Activated CD4-positive, alpha-beta T cell treated with anti-CD3 and anti-CD28 coated beads, Interleukin-2, amount 10 ng/mL, durations not matched to agents 7 days and 5 days (primary cell): ENCODE measurements around the gene MCU. TPM values are rescaled to one million over a fixed set of nuclear protein-coding genes. Genes with fewer than 3 reads are reported as not detected.
"Not testable (repeated sequence)": the region's sequence is repeated elsewhere in the genome, so short reads cannot be mapped to it uniquely, and the experiment has no call there.

ENCODE experiments used
- CTCF ChIA-PET: fragments of 350-600 bp; sonication (Branson Sonifier 250); formaldehyde crosslinking; loops from one replicate; lab custom pipeline; 2021; ENCODE audit warnings: antibody characterized with exemption; lab: Charles Lee
- POLR2A ChIA-PET: fragments of 350-600 bp; sonication (Branson Sonifier 250); formaldehyde crosslinking; loops from one replicate; lab custom pipeline; 2021; ENCODE audit warnings: antibody characterized with exemption; lab: Charles Lee
- DNase-seq: peaks from one replicate; pipeline ENCODE4 v3.0.0-alpha.2; 2020
- H3K27ac Mint-ChIP-seq: one replicate; pipeline ENCODE4 v1.8.0; 2021; ENCODE audit warnings: mild to moderate bottlenecking, moderate library complexity, mixed read lengths
- H3K27me3 Mint-ChIP-seq: one replicate; pipeline ENCODE4 v1.8.0; 2021; ENCODE audit warnings: mixed read lengths
- H3K36me3 Mint-ChIP-seq: one replicate; pipeline ENCODE4 v1.8.0; 2021; ENCODE audit warnings: low read depth, mixed read lengths
- H3K4me1 Mint-ChIP-seq: one replicate; pipeline ENCODE4 v1.8.0; 2021; ENCODE audit warnings: mixed read lengths
- H3K4me3 Mint-ChIP-seq: one replicate; pipeline ENCODE4 v1.8.0; 2021; ENCODE audit warnings: mild to moderate bottlenecking, moderate library complexity, mixed read lengths
- H3K9me3 Mint-ChIP-seq: one replicate; pipeline ENCODE4 v1.8.0; 2021; ENCODE audit warnings: mixed read lengths
- total RNA-seq, 2 experiments: library from RNA; stranded (reverse); gene quantifications; one replicate each; pipeline ENCODE4 v1.2.3, GENCODE V29; 2021

Gene MCU
- total RNA-seq = 10 to 100 TPM; 11.7 to 13.4 TPM

GRCh38 chr10:72691863-72692743 is at the start of gene MCU:
Gene MCU, plus strand, starts transcription at chr10:72692143. Its CDS starts 9 bp downstream, at chr10:72692152.
- H3K4me1 Mint-ChIP-seq = peaks cover 33% of the 10 kb centered on the region
- H3K27ac Mint-ChIP-seq = peak within 1 kb of the TSS; percentile 89
- peak within 1 kb of the TSS; percentile 85 for H3K4me3 Mint-ChIP-seq

GRCh38 chr10:72642318-72642717 is 49.6 kb upstream of the MCU start:
- Mint-ChIP-seq H3K4me3 (no peak overlapping the region), H3K36me3 (no peaks in the 10 kb centered on the region), H3K27me3 (peaks cover 7% of the 10 kb centered on the region), H3K9me3 (no peaks in the 10 kb centered on the region), H3K27ac (no peak overlapping the region), H3K4me1 (peaks cover 8% of the 10 kb centered on the region)
- no peak for DNase-seq
- ChIA-PET CTCF (interaction anchor here (0.6 kb wide), 1 partner anchor 232 kb away, joined by 3 read pairs; no protein-coding TSS in a partner anchor), POLR2A (no interaction called here)

More at GRCh38 chr10:72691863-72692743, at the start of gene MCU:
- Mint-ChIP-seq H3K36me3 (no peaks in the 10 kb centered on the region), H3K27me3 (peaks cover 7% of the 10 kb centered on the region), H3K9me3 (no peaks in the 10 kb centered on the region)
- ChIA-PET POLR2A (interaction anchor here (0.7 kb wide), 1 partner anchor 55 kb away, joined by 3 read pairs; no protein-coding TSS in a partner anchor), CTCF (interaction anchor here (0.6 to 1.7 kb wide), 3 partner anchors 10 to 322 kb away, joined by 3 read pairs; no protein-coding TSS in a partner anchor)
- DNase-seq = peak; percentile 94

GRCh38 chr10:72645263-72645858 is 46.6 kb upstream of the MCU start:
- Mint-ChIP-seq H3K9me3 (no peaks in the 10 kb centered on the region), H3K4me3 (no peak overlapping the region), H3K27ac (no peak overlapping the region), H3K4me1 (no peaks in the 10 kb centered on the region), H3K36me3 (no peaks in the 10 kb centered on the region), H3K27me3 (peaks cover 7% of the 10 kb centered on the region)
- CTCF ChIA-PET = no interaction called here
- POLR2A ChIA-PET = no interaction called here
- DNase-seq = no peak

- H3K4me1 Mint-ChIP-seq, H3K4me3 Mint-ChIP-seq, H3K27me3 Mint-ChIP-seq, H3K27ac Mint-ChIP-seq, H3K36me3 Mint-ChIP-seq, H3K9me3 Mint-ChIP-seq, POLR2A ChIA-PET, DNase-seq, CTCF ChIA-PET: not testable (repeated sequence)
Observed at GRCh38 chr10:72646971-72647370, 45.0 kb upstream of the MCU start.

- Mint-ChIP-seq H3K27ac (no peak overlapping the region), H3K4me3 (no peak overlapping the region)
- CTCF ChIA-PET = no interaction called here
Observed at GRCh38 chr10:72648301-72648700, 43.6 kb upstream of the MCU start.

GRCh38 chr10:72649291-72649690 is 42.7 kb upstream of the MCU start:
- H3K36me3 Mint-ChIP-seq = no peaks in the 10 kb centered on the region
- H3K27me3 Mint-ChIP-seq = peaks cover 3% of the 10 kb centered on the region
- H3K27ac Mint-ChIP-seq = no peak overlapping the region
- CTCF ChIA-PET = interaction anchor here (0.6 kb wide), 1 partner anchor 85 kb away, joined by 5 read pairs; no protein-coding TSS in a partner anchor
- DNase-seq = no peak
- no peaks in the 10 kb centered on the region for H3K4me1 Mint-ChIP-seq
- H3K4me3 Mint-ChIP-seq = no peak overlapping the region
- POLR2A ChIA-PET = no interaction called here
- no peaks in the 10 kb centered on the region for H3K9me3 Mint-ChIP-seq

More at GRCh38 chr10:72648301-72648700, 43.6 kb upstream of the MCU start:
- no peak for DNase-seq
- H3K9me3 Mint-ChIP-seq = no peaks in the 10 kb centered on the region
- POLR2A ChIA-PET = no interaction called here
- H3K27me3 Mint-ChIP-seq = peaks cover 3% of the 10 kb centered on the region
- H3K36me3 Mint-ChIP-seq = no peaks in the 10 kb centered on the region
- H3K4me1 Mint-ChIP-seq = no peaks in the 10 kb centered on the region

- Mint-ChIP-seq H3K4me1 (no peaks in the 10 kb centered on the region), H3K27me3 (no peaks in the 10 kb centered on the region), H3K4me3 (no peak overlapping the region), H3K36me3 (no peaks in the 10 kb centered on the region), H3K9me3 (no peaks in the 10 kb centered on the region), H3K27ac (no peak overlapping the region)
- no peak for DNase-seq
- ChIA-PET CTCF (interaction anchor here (1.7 kb wide), 1 partner anchor 10 kb away, joined by 3 read pairs; no protein-coding TSS in a partner anchor), POLR2A (interaction anchor here (1.1 kb wide), 1 partner anchor 284 kb away, joined by 3 read pairs; no protein-coding TSS in a partner anchor)
Observed at GRCh38 chr10:72653383-72654096, 38.4 kb upstream of the MCU start.

- Mint-ChIP-seq H3K4me3 (no peak overlapping the region), H3K27me3 (no peaks in the 10 kb centered on the region), H3K9me3 (no peaks in the 10 kb centered on the region), H3K27ac (no peak overlapping the region), H3K4me1 (no peaks in the 10 kb centered on the region), H3K36me3 (no peaks in the 10 kb centered on the region)
- no peak for DNase-seq
- POLR2A ChIA-PET = no interaction called here
- CTCF ChIA-PET = interaction anchor here (1.7 kb wide), 1 partner anchor 9 kb away, joined by 3 read pairs; no protein-coding TSS in a partner anchor
Observed at GRCh38 chr10:72654720-72655119, 37.2 kb upstream of the MCU start.

GRCh38 chr10:72658696-72659400 is 33.1 kb upstream of the MCU start:
- no peak for DNase-seq
- Mint-ChIP-seq H3K27me3 (no peaks in the 10 kb centered on the region), H3K9me3 (no peaks in the 10 kb centered on the region), H3K4me1 (no peaks in the 10 kb centered on the region), H3K27ac (no peak overlapping the region), H3K36me3 (no peaks in the 10 kb centered on the region), H3K4me3 (no peak overlapping the region)
- ChIA-PET POLR2A (interaction anchor here (0.7 kb wide), 1 partner anchor 56 kb away, joined by 3 read pairs; no protein-coding TSS in a partner anchor), CTCF (interaction anchor here (0.6 to 1.1 kb wide), 2 partner anchors 27 to 63 kb away, joined by 3 read pairs; no protein-coding TSS in a partner anchor)

GRCh38 chr10:72659694-72660093 is 32.2 kb upstream of the MCU start:
- H3K4me1 Mint-ChIP-seq = no peaks in the 10 kb centered on the region
- no peaks in the 10 kb centered on the region for H3K36me3 Mint-ChIP-seq
- DNase-seq = no peak
- peaks cover 4% of the 10 kb centered on the region for H3K27me3 Mint-ChIP-seq
- no peak overlapping the region for H3K27ac Mint-ChIP-seq
- ChIA-PET POLR2A (interaction anchor here (0.7 kb wide), 1 partner anchor 57 kb away, joined by 3 read pairs; no protein-coding TSS in a partner anchor), CTCF (interaction anchor here (0.6 to 0.8 kb wide), 4 partner anchors 14 to 988 kb away, joined by 3 to 4 read pairs (median 3); no protein-coding TSS in a partner anchor)
- H3K4me3 Mint-ChIP-seq = no peak overlapping the region
- no peaks in the 10 kb centered on the region for H3K9me3 Mint-ChIP-seq

GRCh38 chr10:72660220-72660619 is 31.7 kb upstream of the MCU start:
- Mint-ChIP-seq H3K9me3 (no peaks in the 10 kb centered on the region), H3K27ac (no peak overlapping the region), H3K4me3 (no peak overlapping the region), H3K27me3 (peaks cover 4% of the 10 kb centered on the region), H3K4me1 (no peaks in the 10 kb centered on the region), H3K36me3 (no peaks in the 10 kb centered on the region)
- CTCF ChIA-PET = interaction anchor here (0.8 kb wide), 1 partner anchor 13 kb away, joined by 3 read pairs; no protein-coding TSS in a partner anchor
- POLR2A ChIA-PET = no interaction called here
- DNase-seq = no peak

GRCh38 chr10:72661431-72661830 is 30.5 kb upstream of the MCU start:
- Mint-ChIP-seq H3K27me3 (peaks cover 4% of the 10 kb centered on the region), H3K9me3 (no peaks in the 10 kb centered on the region)
- CTCF ChIA-PET = no interaction called here

More at GRCh38 chr10:72661431-72661830, 30.5 kb upstream of the MCU start:
- Mint-ChIP-seq H3K27ac (no peak overlapping the region), H3K4me3 (no peak overlapping the region), H3K36me3 (no peaks in the 10 kb centered on the region), H3K4me1 (no peaks in the 10 kb centered on the region)
- POLR2A ChIA-PET = no interaction called here
- DNase-seq = no peak
